HepG2 (cell line): Measurements from ENCODE around the gene MPC1. TPM values are rescaled to one million over a fixed set of nuclear protein-coding genes. Genes with fewer than 3 reads are reported as not detected.

ENCODE experiments used
- ATAC-seq: fragments of 200-7000 bp; cut with Tn5 transposase; 3 replicates; pipeline ENCODE4 v1.9.1; 2020; ENCODE audit warnings: mild to moderate bottlenecking, moderate library complexity
- BruUV-seq: library from RNA; stranded (reverse); fragments of 400-500 nt; replicated peaks from 2 replicates; lab custom pipeline; 2021; lab: Mats Ljungman, UMichigan
- CTCF ChIA-PET: fragments of 300-600 bp; formaldehyde crosslinking; extraction: SDS; loops from one replicate; lab custom pipeline; 2021; ENCODE audit warnings: low total read pairs, inconsistent platforms, low intra/inter-chr PET ratio; lab: Yijun Ruan, JAX
- POLR2A ChIA-PET: fragments of 350-600 bp; sonication (Branson Sonifier 250); formaldehyde crosslinking; loops from one replicate; lab custom pipeline; 2020; ENCODE audit warnings: antibody characterized with exemption, inconsistent platforms; lab: Yijun Ruan, JAX
- DNase-seq: peaks from one replicate; pipeline ENCODE4 v3.0.0-alpha.2; 2015; ENCODE audit warnings: low spot score
- FAIRE-seq: peaks from 3 replicates; lab custom pipeline; 2011; peaks lifted over from hg19 to GRCh38; lab: Jason Lieb, UNC
- H2AFZ ChIP-seq: one replicate; pipeline ENCODE4 v1.6.1; 2011; ENCODE audit warnings: low read length, inconsistent platforms
- H3K27ac ChIP-seq: fragments of 300-600 bp; 3 replicates; pipeline ENCODE4 v1.8.0; 2011; ENCODE audit warnings: mixed run types, mild to moderate bottlenecking, mixed read lengths, low read length, inconsistent platforms; ENCODE audit not compliant: insufficient read depth; ENCODE audit errors: extremely low read length
- H3K27me3 ChIP-seq, 2 experiments: fragments of 200-600 bp in 1 of 2; 2 replicates in 1 of 2; 3 replicates in 1 of 2; pipeline versions ENCODE4 v1.6.0 to v1.8.0; 2011; ENCODE audit warnings: low read length in 2 of 2, mild to moderate bottlenecking in 2 of 2, moderate library complexity in 2 of 2, inconsistent platforms in 1 of 2; ENCODE audit not compliant: insufficient read depth in 2 of 2, control insufficient read depth in 1 of 2
- H3K36me3 ChIP-seq, 2 experiments: fragments of 200-600 bp in 1 of 2; replicated peaks in 1 of 2; 2 replicates in 1 of 2; 3 replicates in 1 of 2; pipeline versions ENCODE4 v1.5.1 to v1.8.0; 2011; ENCODE audit warnings: low read length in 2 of 2, inconsistent platforms in 1 of 2; ENCODE audit not compliant: insufficient read depth in 2 of 2, control insufficient read depth in 1 of 2
- H3K4me1 ChIP-seq: 2 replicates; pipeline ENCODE4 v1.5.1; 2012; ENCODE audit warnings: low read length, inconsistent platforms; ENCODE audit not compliant: insufficient read depth
- H3K4me2 ChIP-seq: 2 replicates; pipeline ENCODE4 v1.6.0; 2011; ENCODE audit warnings: low read depth, low read length, inconsistent platforms
- H3K4me3 ChIP-seq, 3 experiments: fragments of 200-600 bp in 1 of 3; sonication (generic), shearing (Covaris generic) in 1 of 3; replicated peaks in 1 of 3; 2 replicates each; pipeline ENCODE4 v1.5.1; 2011 to 2016; ENCODE audit warnings: low read length in 3 of 3, inconsistent platforms in 2 of 3, low read depth in 2 of 3, mild to moderate bottlenecking in 2 of 3, control low read depth in 1 of 3, mixed read lengths in 1 of 3; ENCODE audit not compliant: insufficient read depth in 1 of 3
- H3K79me2 ChIP-seq: one replicate; pipeline ENCODE4 v1.6.1; 2011; ENCODE audit warnings: low read length, inconsistent platforms; ENCODE audit not compliant: insufficient read depth
- H3K9ac ChIP-seq: 2 replicates; pipeline ENCODE4 v1.6.0; 2011; ENCODE audit warnings: mild to moderate bottlenecking, low read depth, low read length, inconsistent platforms; ENCODE audit not compliant: insufficient read depth
- H3K9me3 ChIP-seq: 2 replicates; pipeline ENCODE4 v1.5.1; 2012; ENCODE audit warnings: mild to moderate bottlenecking, low read length
- H4K20me1 ChIP-seq: 2 replicates; pipeline ENCODE4 v1.6.0; 2011; ENCODE audit warnings: inconsistent platforms, mild to moderate bottlenecking, low read length, moderate library complexity; ENCODE audit not compliant: insufficient read depth
- GTF3A ChIP-seq: sonication (generic); formaldehyde crosslinking; conservative IDR thresholded peaks from 2 replicates; pipeline ENCODE4 v1.4.0; 2020; ENCODE audit warnings: mild to moderate bottlenecking, missing genetic modification reagents
- ZNF687 ChIP-seq: sonication (generic); formaldehyde crosslinking; IDR thresholded peaks from 2 replicates; pipeline ENCODE4 v1.5.1; 2020; ENCODE audit warnings: mild to moderate bottlenecking, missing genetic modification reagents, moderate library complexity
- WGBS: methylation state at CpG from one replicate; pipeline ENCODE4 v1.1.6; 2017; ENCODE audit warnings: low lambda C conversion rate; 5-methylcytosine and 5-hydroxymethylcytosine counted together
- in situ Hi-C: cut with HindIII; loops from 2 replicates; pipeline ENCODE4 v1.10.0; 2017; ENCODE audit warnings: low pct_unique_long_range_greater_than_20kb; ENCODE audit not compliant: extremely low pct_ligation_motif_present
- intact Hi-C: fragments of 100-400 bp; cut with micrococcal nuclease; formaldehyde crosslinking; loops from one replicate; pipeline ENCODE4 v1.10.0; 2022; ENCODE audit not compliant: unreplicated experiment
- polyA plus RNA-seq, 8 experiments: library from polyadenylated mRNA; depleted of rRNA in 3 of 8; stranded (reverse) in 7 of 8; unstranded in 1 of 8; fragments of >200 nt; fragmentation: Illumina TruSeq in 4 of 8; extraction: Trizol in 4 of 8; gene quantifications; 2 replicates each; pipeline versions ENCODE4 v1.2.1 to v1.2.3, GENCODE V29; 2011 to 2016; ENCODE audit warnings: low read depth in 4 of 8, missing spikeins in 1 of 8, mixed read lengths in 1 of 8; ENCODE audit not compliant: insufficient read depth in 1 of 8
- total RNA-seq, 5 experiments: library from RNA; depleted of rRNA; stranded (reverse); fragments of >200 nt; fragmentation: Illumina TruSeq; extraction: Trizol; gene quantifications; 2 replicates each; pipeline ENCODE4 v1.2.3, GENCODE V29; 2016; ENCODE audit warnings: low read depth in 1 of 5

MPC1 gene
- total and polyA plus RNA-seq, 2 of the 13 experiments (the other 11 are each of a cell fraction or from before 2014, with no cell fraction given), result 189 to 214 TPM

DNA sequence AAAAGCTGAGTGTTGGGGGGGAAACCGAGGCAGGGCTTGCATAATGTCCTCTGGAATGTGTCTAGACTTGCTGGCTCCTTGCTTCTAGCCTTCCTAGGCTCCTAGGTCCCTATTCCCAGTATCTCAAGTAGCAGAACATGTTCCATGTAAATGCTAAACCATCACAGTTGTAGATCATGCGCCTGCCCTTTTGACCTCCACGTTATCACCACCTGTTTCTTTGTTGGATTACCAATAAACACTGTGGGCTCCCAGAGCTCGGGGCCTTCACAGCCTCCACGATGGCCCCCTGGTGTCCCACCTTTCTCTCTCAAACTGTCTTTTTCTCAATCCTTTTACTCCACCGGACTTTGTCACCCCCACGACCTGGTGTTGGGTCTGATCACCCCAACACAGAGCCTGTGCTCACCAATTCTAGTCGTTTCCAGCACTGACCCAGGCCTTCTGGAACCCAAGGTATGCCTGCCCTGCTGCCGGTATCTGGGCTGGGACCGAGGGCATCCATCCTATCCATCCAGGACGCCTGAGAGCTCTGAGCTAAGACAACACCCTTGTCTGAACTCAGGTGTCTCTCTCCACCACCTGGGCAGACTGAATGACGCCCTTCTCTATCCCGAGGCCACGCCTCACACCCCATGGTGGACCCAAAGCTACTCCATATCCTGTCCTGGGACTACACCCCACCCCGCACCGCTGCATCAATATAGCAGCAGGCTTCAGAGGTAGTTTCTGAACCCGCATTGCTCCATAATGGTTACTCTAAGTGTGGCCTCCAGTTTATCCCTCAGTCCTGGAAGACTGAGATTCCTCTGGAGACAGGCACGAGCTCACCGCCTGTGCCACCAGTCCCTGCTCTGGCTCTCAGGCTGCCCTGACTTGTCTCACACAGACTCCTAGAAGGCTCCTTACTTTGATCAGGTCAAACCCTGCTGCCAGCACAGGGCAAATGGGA is 65.2 kb downstream of the MPC1 start:
- FAIRE-seq, result no peak
- whole genome bisulfite sequencing, result 76% methylated on average over 19 of the region's 19 CpGs
- ChIA-PET CTCF (no interaction called here), POLR2A (interaction anchor here (0.8 to 2.1 kb wide), 2 partner anchors 64 to 83 kb away, joined by 3 to 4 read pairs; no protein-coding TSS in a partner anchor)
- Histone ChIP-seq H3K9ac (no peak overlapping the region), H3K27ac (no peak overlapping the region), H3K9me3 (no peaks in the 10 kb centered on the region), H3K36me3 (peaks cover 4 to 21% of the 10 kb centered on the region in 2 experiments; a peak in 4 of 5 replicates), H3K4me1 (0 out of 2 replicates have a peak, but pooled peaks cover 9% of the 10 kb centered on the region), H3K27me3 (no peaks in the 10 kb centered on the region), H2AFZ (no peak overlapping the region), H3K4me2 (no peak overlapping the region), H3K4me3 (no peak overlapping the region), H3K79me2 (no peaks in the 10 kb centered on the region), H4K20me1 (no peaks in the 10 kb centered on the region)
- DNase-seq, result no peak
- peak; percentile 53 for ATAC-seq
- BruUV-seq, result no TSS peak
- intact Hi-C loops, result no loop called here
- in situ Hi-C loops, result no loop called here
- peak; percentile 4; the same call in 1 of the 2 replicates for TF ChIP-seq ZNF687 (CRISPR knock-in tag)
- no peak for TF ChIP-seq GTF3A (CRISPR knock-in tag)
